Measurements from ENCODE around the gene ZNF691. TPM values are rescaled to one million over a fixed set of nuclear protein-coding genes. Genes with fewer than 3 reads are reported as not detected.

ZNF691 gene
- total and polyA plus RNA-seq, 2 experiments from 2014 or later, result 6.9 to 8.6 TPM

GRCh38 chr1:42876009-42876408 lies 29.6 kb downstream of the ZNF691 start:
- Histone ChIP-seq H3K27ac (no peak overlapping the region), H3K9me3 (ENCODE audit: low read depth) (no peaks in the 10 kb centered on the region), H3K27me3 (no peaks in the 10 kb centered on the region), H3K4me3 (no peak overlapping the region), H3K9me2 (replicated peaks; ENCODE audit: insufficient read depth) (no peaks in the 10 kb centered on the region), H3K36me3 (replicated peaks; ENCODE audit: insufficient read depth, low read depth) (no peaks in the 10 kb centered on the region), H3K4me2 (no peak overlapping the region), H3K79me2 (no peaks in the 10 kb centered on the region), H4K20me1 (ENCODE audit: insufficient read depth, poor library complexity, severe bottlenecking) (no peaks in the 10 kb centered on the region), H3K4me1 (ENCODE audit: insufficient read depth) (no peaks in the 10 kb centered on the region), H2AFZ (no peak overlapping the region)
- DNase-seq (ENCODE audit: low spot score), result no peak
- TF ChIP-seq EZH2 (IDR thresholded peaks at IDR 0.05; ENCODE audit: borderline replicate concordance) (no peak), EZH2phosphoT487 (IDR thresholded peaks at IDR 0.05; ENCODE audit: low read depth, severe bottlenecking, unreplicated experiment) (no peak)
- TF ChIP-seq, protein P1, sequence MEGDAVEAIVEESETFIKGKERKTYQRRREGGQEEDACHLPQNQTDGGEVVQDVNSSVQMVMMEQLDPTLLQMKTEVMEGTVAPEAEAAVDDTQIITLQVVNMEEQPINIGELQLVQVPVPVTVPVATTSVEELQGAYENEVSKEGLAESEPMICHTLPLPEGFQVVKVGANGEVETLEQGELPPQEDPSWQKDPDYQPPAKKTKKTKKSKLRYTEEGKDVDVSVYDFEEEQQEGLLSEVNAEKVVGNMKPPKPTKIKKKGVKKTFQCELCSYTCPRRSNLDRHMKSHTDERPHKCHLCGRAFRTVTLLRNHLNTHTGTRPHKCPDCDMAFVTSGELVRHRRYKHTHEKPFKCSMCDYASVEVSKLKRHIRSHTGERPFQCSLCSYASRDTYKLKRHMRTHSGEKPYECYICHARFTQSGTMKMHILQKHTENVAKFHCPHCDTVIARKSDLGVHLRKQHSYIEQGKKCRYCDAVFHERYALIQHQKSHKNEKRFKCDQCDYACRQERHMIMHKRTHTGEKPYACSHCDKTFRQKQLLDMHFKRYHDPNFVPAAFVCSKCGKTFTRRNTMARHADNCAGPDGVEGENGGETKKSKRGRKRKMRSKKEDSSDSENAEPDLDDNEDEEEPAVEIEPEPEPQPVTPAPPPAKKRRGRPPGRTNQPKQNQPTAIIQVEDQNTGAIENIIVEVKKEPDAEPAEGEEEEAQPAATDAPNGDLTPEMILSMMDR (IDR thresholded peaks at IDR 0.05; ENCODE audit: poor library complexity), result no peak

DNA sequence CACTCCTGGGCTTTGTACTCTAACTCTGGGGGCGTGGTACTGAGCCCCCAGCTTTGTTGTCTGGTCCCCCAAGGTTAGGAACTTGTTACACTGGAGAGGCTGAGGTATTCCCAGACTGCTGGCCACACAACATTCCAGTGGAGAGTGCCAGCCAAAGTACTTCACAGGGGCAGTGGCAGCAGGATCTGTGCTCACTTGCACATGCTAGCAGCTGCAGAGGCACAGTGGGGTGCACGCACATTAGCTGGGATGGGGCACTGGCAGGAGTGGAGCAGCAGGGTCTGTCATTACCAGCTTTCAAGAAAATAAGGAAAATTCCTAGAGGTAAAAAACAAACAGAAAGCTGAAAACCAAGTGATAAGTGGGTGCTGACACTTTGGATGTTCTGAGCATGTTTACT lies 31.0 kb downstream of the ZNF691 start:
- Histone ChIP-seq H3K9me2 (replicated peaks; ENCODE audit: insufficient read depth) (no peaks in the 10 kb centered on the region), H3K9me3 (ENCODE audit: low read depth) (no peaks in the 10 kb centered on the region), H3K4me1 (ENCODE audit: insufficient read depth) (no peaks in the 10 kb centered on the region), H3K36me3 (replicated peaks; ENCODE audit: insufficient read depth, low read depth) (no peaks in the 10 kb centered on the region), H4K20me1 (ENCODE audit: insufficient read depth, poor library complexity, severe bottlenecking) (no peaks in the 10 kb centered on the region), H3K4me3 (no peak overlapping the region), H2AFZ (no peak overlapping the region), H3K4me2 (no peak overlapping the region), H3K27ac (no peak overlapping the region), H3K27me3 (no peaks in the 10 kb centered on the region), H3K79me2 (no peaks in the 10 kb centered on the region)
- no peak for DNase-seq (ENCODE audit: low spot score)
- TF ChIP-seq EZH2phosphoT487 (IDR thresholded peaks at IDR 0.05; ENCODE audit: low read depth, severe bottlenecking, unreplicated experiment) (no peak), EZH2 (IDR thresholded peaks at IDR 0.05; ENCODE audit: borderline replicate concordance) (no peak)
- TF ChIP-seq, protein P1 (IDR thresholded peaks at IDR 0.05; ENCODE audit: poor library complexity), result no peak
- WGBS (ENCODE audit: low lambda C conversion rate, missing lambda C conversion rate), result 49% methylated on average over 2 of the region's 2 CpGs

DNA sequence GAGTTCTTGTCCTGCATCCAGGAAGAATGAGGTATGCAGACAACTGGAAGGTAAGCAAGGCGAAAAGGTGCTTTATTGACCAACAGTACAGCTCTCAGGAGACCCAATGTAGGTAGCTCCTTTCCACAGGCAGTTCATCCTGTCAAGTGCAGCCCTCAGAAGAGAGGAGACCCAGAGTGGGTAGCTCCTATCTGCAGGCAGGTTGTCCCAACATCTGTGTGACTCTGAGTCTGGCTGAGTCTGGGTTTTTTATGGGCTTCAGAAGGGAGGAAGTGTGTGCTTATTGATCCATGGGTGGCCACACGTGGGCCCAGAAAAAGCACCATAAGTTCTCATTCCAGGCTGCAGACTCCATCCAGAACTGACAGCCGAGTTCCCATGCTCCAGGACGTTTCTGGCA lies 34.0 kb downstream of the ZNF691 start:
- DNase-seq (ENCODE audit: low spot score), result no peak
- TF ChIP-seq EZH2 (IDR thresholded peaks at IDR 0.05; ENCODE audit: borderline replicate concordance) (no peak), EZH2phosphoT487 (IDR thresholded peaks at IDR 0.05; ENCODE audit: low read depth, severe bottlenecking, unreplicated experiment) (no peak)
- TF ChIP-seq, protein P1 (IDR thresholded peaks at IDR 0.05; ENCODE audit: poor library complexity), result no peak

More for the DNA sequence above, 34.0 kb downstream of the ZNF691 start:
- H3K36me3 ChIP-seq (replicated peaks; ENCODE audit: insufficient read depth, low read depth), result no peaks in the 10 kb centered on the region
- no peaks in the 10 kb centered on the region for H3K9me3 ChIP-seq (ENCODE audit: low read depth)
- H3K79me2 ChIP-seq, result no peaks in the 10 kb centered on the region
- no peak overlapping the region for H2AFZ ChIP-seq
- 82% methylated on average over 4 of the region's 4 CpGs for WGBS (ENCODE audit: low lambda C conversion rate, missing lambda C conversion rate)
- no peak overlapping the region for H3K4me2 ChIP-seq
- H3K9me2 ChIP-seq (replicated peaks; ENCODE audit: insufficient read depth), result no peaks in the 10 kb centered on the region
- H3K27me3 ChIP-seq, result no peaks in the 10 kb centered on the region
- no peak overlapping the region for H3K4me3 ChIP-seq
- H3K4me1 ChIP-seq (ENCODE audit: insufficient read depth), result no peaks in the 10 kb centered on the region
- no peak overlapping the region for H3K27ac ChIP-seq
- no peaks in the 10 kb centered on the region for H4K20me1 ChIP-seq (ENCODE audit: insufficient read depth, poor library complexity, severe bottlenecking)
